CD14-positive monocyte (primary cell): ENCODE results near the gene PAK4. TPM values are rescaled to one million over a fixed set of nuclear protein-coding genes. Genes with fewer than 3 reads are reported as not detected.

ENCODE experiments used
- DNase-seq, 3 donors: peaks; one replicate each; pipeline ENCODE4 v3.0.0-alpha.2; 2011 to 2022
- H2AFZ ChIP-seq: 2 replicates; pipeline ENCODE4 v1.6.0; 2012; ENCODE audit warnings: mild to moderate bottlenecking, low read depth, low read length, inconsistent platforms; ENCODE audit not compliant: insufficient read depth, poor library complexity, severe bottlenecking
- H3K27ac ChIP-seq, 2 donors: 1 replicate in 1 of 2; 2 replicates in 1 of 2; pipeline ENCODE4 v1.5.1; 2012 to 2013; ENCODE audit warnings: low read length in 2 of 2, control low read depth in 1 of 2, inconsistent platforms in 1 of 2, low read depth in 1 of 2, mild to moderate bottlenecking in 1 of 2
- H3K27me3 ChIP-seq, 2 donors: one replicate each; pipeline versions ENCODE4 v1.6.0 to v1.6.1; 2011 to 2013; ENCODE audit warnings: low read length in 2 of 2; ENCODE audit not compliant: control insufficient read depth in 2 of 2, insufficient read depth in 2 of 2
- H3K36me3 ChIP-seq, 2 donors: replicated peaks in 1 of 2; 1 replicate in 1 of 2; 2 replicates in 1 of 2; pipeline versions ENCODE4 v1.5.1 to v1.6.1; 2012 to 2013; ENCODE audit warnings: low read length in 2 of 2, control low read depth in 1 of 2, inconsistent platforms in 1 of 2, mild to moderate bottlenecking in 1 of 2; ENCODE audit not compliant: insufficient read depth in 2 of 2, control insufficient read depth in 1 of 2
- H3K4me1 ChIP-seq, 2 donors: 1 replicate in 1 of 2; 2 replicates in 1 of 2; pipeline versions ENCODE4 v1.5.1 to v1.6.1; 2012 to 2013; ENCODE audit warnings: low read length in 2 of 2, control low read depth in 1 of 2, inconsistent platforms in 1 of 2, mild to moderate bottlenecking in 1 of 2, moderate library complexity in 1 of 2; ENCODE audit not compliant: insufficient read depth in 2 of 2, control insufficient read depth in 1 of 2
- H3K4me2 ChIP-seq: replicated peaks from 2 replicates; pipeline ENCODE3; 2012; ENCODE audit warnings: low read length, moderate library complexity, mild to moderate bottlenecking; ENCODE audit not compliant: poor library complexity, severe bottlenecking; ENCODE audit errors: extremely low read depth
- H3K4me3 ChIP-seq, 3 experiments: fragments of 200-600 bp in 1 of 3; sonication (generic) in 1 of 3; replicated peaks in 1 of 3; 1 replicate in 2 of 3; 2 replicates in 1 of 3; pipeline ENCODE4 v1.5.1; 2011 to 2013; ENCODE audit warnings: low read length in 3 of 3, mild to moderate bottlenecking in 3 of 3, control low read depth in 2 of 3, low read depth in 2 of 3, inconsistent platforms in 1 of 3, moderate library complexity in 1 of 3
- H3K79me2 ChIP-seq: 2 replicates; pipeline ENCODE4 v1.6.0; 2012; ENCODE audit warnings: mild to moderate bottlenecking, control low read depth, inconsistent platforms, low read length, moderate library complexity; ENCODE audit not compliant: insufficient read depth
- H3K9ac ChIP-seq: 2 replicates; pipeline ENCODE4 v1.6.0; 2017; ENCODE audit warnings: low read length, mild to moderate bottlenecking; ENCODE audit not compliant: insufficient read depth, poor library complexity, severe bottlenecking
- H3K9me3 ChIP-seq, 2 donors: replicated peaks in 1 of 2; 1 replicate in 1 of 2; 2 replicates in 1 of 2; pipeline versions ENCODE4 v1.5.1 to v1.6.1; 2012 to 2013; ENCODE audit warnings: low read length in 2 of 2, control low read depth in 1 of 2; ENCODE audit not compliant: control insufficient read depth in 1 of 2, insufficient read depth in 1 of 2
- H4K20me1 ChIP-seq: 2 replicates; pipeline ENCODE4 v1.6.0; 2012; ENCODE audit warnings: mild to moderate bottlenecking, low read length, control low read depth, moderate library complexity; ENCODE audit not compliant: insufficient read depth
- H3K27ac Mint-ChIP-seq, 7 donors: one replicate each; pipeline ENCODE4 v1.8.0; 2020; ENCODE audit warnings: mild to moderate bottlenecking in 7 of 7, mixed read lengths in 7 of 7, moderate library complexity in 6 of 7, inconsistent platforms in 2 of 7
- H3K27me3 Mint-ChIP-seq, 3 donors: one replicate each; pipeline ENCODE4 v1.8.0; 2021 to 2022; ENCODE audit warnings: low read depth in 3 of 3, mild to moderate bottlenecking in 3 of 3, mixed read lengths in 3 of 3, moderate library complexity in 3 of 3, inconsistent platforms in 1 of 3
- H3K36me3 Mint-ChIP-seq, 2 donors: one replicate each; pipeline ENCODE4 v1.8.0; 2020; ENCODE audit warnings: mixed read lengths in 2 of 2, inconsistent platforms in 1 of 2, mild to moderate bottlenecking in 1 of 2
- H3K4me1 Mint-ChIP-seq: one replicate; pipeline ENCODE4 v1.8.0; 2020; ENCODE audit warnings: mild to moderate bottlenecking, mixed read lengths
- H3K4me3 Mint-ChIP-seq, 2 donors: one replicate each; pipeline ENCODE4 v1.8.0; 2020; ENCODE audit warnings: mild to moderate bottlenecking in 2 of 2, mixed read lengths in 2 of 2, moderate library complexity in 1 of 2
- H3K9me3 Mint-ChIP-seq, 7 donors: one replicate each; pipeline ENCODE4 v1.8.0; 2020 to 2022; ENCODE audit warnings: mixed read lengths in 7 of 7, mild to moderate bottlenecking in 6 of 7, moderate library complexity in 6 of 7, inconsistent platforms in 2 of 7
- CTCF ChIP-seq: fragments of 200-600 bp; IDR thresholded peaks from one replicate; pipeline ENCODE4 v1.8.0; 2022; ENCODE audit warnings: antibody characterized with exemption, mild to moderate bottlenecking
- WGBS: methylation state at CpG from one replicate; pipeline ENCODE4 v1.1.5; 2013; ENCODE audit warnings: missing lambda C conversion rate; ENCODE audit not compliant: insufficient coverage; 5-methylcytosine and 5-hydroxymethylcytosine counted together
- intact Hi-C, 2 donors: fragments of 100-400 bp; cut with micrococcal nuclease; formaldehyde crosslinking; loops; one replicate each; pipeline versions ENCODE4 v1.15.0 to v1.15.1; 2023
- polyA plus RNA-seq, 3 donors: library from polyadenylated mRNA; depleted of rRNA in 1 of 3; unstranded in 2 of 3; stranded (reverse) in 1 of 3; fragments of 300-500 nt in 2 of 3; fragments of >200 nt in 1 of 3; fragmentation: Illumina TruSeq in 2 of 3; gene quantifications; 1 replicate in 2 of 3; 2 replicates in 1 of 3; pipeline ENCODE4 v1.2.3, GENCODE V29; 2012 to 2021

Gene PAK4
- polyA plus RNA-seq, 3 donors: 1.3 to 11.3 (median 1.5) TPM

- peak overlapping the region; percentile 44 to 86 (median 68) for H3K27ac Mint-ChIP-seq
- WGBS: 64% methylated on average over 18 of the region's 21 CpGs
Observed at GRCh38 chr19:39160889-39161672, 35.5 kb downstream of the PAK4 start.

More at GRCh38 chr19:39160889-39161672, 35.5 kb downstream of the PAK4 start:
- Histone ChIP-seq H3K27me3 (no peaks in the 10 kb centered on the region), H3K27ac (peak overlapping the region in 1 of 2 donors; percentile 60), H3K4me2 (no peak overlapping the region), H3K4me1 (peaks cover 0 to 16% of the 10 kb centered on the region in 2 donors), H3K36me3 (no peaks in the 10 kb centered on the region), H4K20me1 (peaks cover 4% of the 10 kb centered on the region), H3K79me2 (peaks cover 2% of the 10 kb centered on the region), H3K4me3 (no peak overlapping the region), H3K9me3 (no peaks in the 10 kb centered on the region), H3K9ac (peak overlapping the region; percentile 8), H2AFZ (no peak overlapping the region)
- DNase-seq: no peak
- H3K36me3 Mint-ChIP-seq: peaks cover 0 to 3% of the 10 kb centered on the region in 2 donors
- no peaks in the 10 kb centered on the region for H3K27me3 Mint-ChIP-seq
- intact Hi-C loops: no loop called here
- H3K4me1 Mint-ChIP-seq: peaks cover 14% of the 10 kb centered on the region
- H3K4me3 Mint-ChIP-seq: no peak overlapping the region
- no peak for TF ChIP-seq CTCF
- no peaks in the 10 kb centered on the region for H3K9me3 Mint-ChIP-seq
